ENCODE results near the gene CCDC85B. TPM values are rescaled to one million over a fixed set of nuclear protein-coding genes. Genes with fewer than 3 reads are reported as not detected.

The CCDC85B gene
- total RNA-seq, 1 donor from 2014 or later: 12.2 TPM

DNA sequence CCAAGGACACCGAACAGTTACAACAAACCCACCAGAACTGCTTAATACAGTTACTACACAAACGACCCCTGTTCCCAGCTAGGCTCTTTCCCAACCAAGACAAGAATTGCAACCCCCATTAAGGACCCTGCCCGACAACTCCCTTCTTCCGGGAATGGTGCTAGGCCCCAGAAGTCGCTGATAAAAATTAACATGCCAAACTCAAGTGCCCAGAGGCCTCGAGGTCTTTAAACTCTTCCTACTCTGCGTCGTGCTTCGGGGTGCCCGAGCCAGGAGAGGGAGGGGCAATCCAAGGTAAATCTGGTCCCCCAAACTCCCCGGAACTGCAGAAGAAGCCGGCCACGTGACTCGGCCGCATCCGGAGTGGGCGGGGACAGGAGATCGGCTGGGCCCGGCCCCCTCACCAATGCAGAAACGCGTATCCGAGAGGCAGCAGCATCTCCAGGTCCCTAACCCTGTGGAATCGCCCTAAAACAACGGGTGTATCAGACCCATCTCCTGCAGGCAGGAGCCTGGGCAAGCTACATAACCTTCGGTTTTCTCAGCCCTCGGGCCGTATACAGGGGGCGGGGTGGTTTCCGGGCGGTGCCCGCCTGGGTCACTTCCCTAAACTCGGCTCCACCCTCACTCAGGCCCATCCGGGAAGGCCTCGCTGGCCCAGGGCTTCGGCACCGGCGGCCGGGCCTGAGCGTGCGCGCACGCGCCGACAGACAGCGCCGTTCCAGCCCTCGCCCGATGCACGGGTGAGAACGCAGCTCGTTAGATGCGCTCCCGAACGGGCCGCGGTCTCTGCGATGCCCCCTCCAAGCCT is 33.6 kb upstream of the CCDC85B start:
- no peak for FAIRE-seq
- DNase-seq (ENCODE audit: low spot score in 2 of 2): peak; percentile 64 to 70

DNA sequence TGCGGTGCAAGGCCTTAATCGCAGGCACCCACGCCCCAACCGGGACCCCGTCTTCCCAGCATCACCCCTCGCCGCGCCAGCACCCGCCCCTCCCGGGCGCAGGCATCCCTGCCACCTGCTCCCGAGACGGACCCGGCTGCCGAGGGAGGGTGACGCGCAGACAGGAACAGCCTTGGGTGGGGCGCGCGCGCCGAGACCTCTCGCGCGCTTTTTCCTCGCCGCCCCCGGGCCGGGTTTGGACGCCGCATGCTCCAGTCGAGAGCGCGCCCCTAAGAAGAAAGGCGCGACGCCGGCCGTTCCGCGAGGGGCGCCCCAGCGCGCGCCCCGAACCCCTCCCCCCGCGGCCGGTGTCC is 33.0 kb upstream of the CCDC85B start:
- FAIRE-seq (no peak), DNase-seq (ENCODE audit: low spot score in 2 of 2) (peak in 1 of 2 donors; percentile 65)

DNA sequence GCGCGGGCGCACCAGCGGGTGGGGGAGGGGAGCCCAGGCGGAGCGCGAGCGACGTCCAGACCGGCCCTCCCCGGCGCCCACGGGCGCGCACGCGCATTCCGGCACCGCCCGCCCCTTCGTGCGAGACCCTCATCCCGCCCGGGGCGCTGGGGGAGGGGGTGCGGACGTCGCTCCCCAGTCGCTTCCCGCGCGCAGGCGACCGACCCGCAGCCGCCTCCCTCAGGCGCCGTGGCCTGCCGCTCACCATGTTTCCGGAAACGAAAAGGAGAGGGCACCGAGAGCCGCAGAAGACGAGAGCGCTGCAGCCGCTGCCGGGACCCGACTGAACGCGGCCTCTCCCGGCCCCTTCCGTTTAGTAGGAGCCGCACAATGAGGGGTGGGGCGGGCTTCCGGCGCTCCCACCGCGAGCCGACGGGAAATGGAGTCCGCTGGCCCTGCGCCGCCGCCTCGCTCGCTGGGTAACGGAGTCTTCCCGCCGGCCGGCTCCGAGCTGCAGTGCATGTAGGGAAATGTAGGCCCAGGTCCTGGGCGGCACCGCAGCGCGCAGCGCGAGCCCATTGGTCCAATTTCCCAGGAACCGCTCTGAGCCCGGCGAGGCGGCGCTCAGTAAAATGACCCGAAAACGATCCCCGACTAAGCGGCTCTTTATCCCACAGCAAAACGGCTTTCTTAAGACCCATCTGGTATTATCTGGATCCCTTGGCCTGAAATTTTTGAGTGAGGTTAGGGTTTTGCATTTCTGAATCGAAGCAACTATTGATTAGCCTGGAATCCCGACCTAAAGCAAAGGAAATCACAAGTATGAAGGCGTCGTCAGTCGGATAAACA is 32.4 kb upstream of the CCDC85B start, which contains the start of gene CFL1:
TSS of gene CFL1 (minus strand) at position 328 of the 828 bp plus-strand sequence. CDS start at position 247, 81 bp downstream.
- DNase-seq (ENCODE audit: low spot score in 2 of 2) (peak; percentile 89 to 95), FAIRE-seq (no peak)

DNA sequence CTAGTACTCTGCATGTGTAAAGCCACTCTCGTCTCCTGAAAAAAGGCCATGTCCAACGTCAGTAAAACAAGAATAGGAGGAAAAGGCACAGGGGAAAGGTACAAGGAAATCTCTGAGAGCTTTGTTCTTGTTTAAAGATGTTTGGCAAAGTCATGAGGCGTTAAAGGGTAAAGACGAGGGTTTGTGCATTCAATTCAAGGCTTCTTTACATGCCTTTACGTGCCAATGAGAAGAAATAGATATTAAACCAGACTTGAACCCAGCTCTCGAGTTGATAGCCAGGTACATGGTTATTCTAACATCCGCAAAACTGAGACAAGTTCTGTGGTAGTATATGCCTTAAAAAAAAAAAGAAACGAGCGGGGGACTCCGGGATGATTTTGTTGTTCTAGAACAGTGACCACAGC is 31.8 kb upstream of the CCDC85B start:
- FAIRE-seq: no peak
- no peak for DNase-seq (ENCODE audit: low spot score in 2 of 2)

DNA sequence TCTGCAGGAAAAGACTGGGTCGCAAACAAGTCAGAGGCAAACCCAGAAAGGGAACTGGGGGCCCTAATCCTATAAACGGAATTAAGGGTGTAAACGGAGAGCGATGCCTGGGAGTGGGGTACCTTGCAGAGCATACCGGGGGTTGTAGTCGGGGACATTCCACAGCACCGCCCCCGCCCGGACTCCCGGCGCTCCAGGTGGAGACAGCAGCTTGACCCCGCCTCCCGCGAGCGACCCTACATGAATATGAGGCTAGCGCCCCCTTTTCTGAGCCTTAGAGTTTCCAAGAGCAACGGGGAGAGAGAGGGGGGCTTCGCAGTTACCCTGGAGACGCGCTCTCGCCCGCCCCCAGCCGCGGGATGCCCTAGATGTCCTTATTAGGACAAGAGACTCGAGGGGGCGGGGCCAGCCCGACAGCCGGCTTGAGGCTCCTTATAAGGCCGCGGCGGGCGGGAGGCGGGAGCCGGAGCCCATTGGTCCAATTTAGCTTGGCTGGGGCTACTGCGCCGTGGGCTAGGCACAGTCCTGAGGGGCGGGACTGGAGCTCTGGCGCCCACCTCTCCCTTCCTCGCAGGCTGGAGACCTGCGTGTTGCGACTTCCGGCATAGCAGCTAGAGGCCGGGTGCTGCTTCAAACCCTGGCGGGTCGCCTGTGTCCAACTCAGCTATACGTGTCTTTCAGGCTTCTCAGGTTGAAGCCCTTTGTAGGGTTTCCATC is 31.2 kb upstream of the CCDC85B start:
- DNase-seq (ENCODE audit: low spot score in 2 of 2) (peak; percentile 94), FAIRE-seq (no peak)

DNA sequence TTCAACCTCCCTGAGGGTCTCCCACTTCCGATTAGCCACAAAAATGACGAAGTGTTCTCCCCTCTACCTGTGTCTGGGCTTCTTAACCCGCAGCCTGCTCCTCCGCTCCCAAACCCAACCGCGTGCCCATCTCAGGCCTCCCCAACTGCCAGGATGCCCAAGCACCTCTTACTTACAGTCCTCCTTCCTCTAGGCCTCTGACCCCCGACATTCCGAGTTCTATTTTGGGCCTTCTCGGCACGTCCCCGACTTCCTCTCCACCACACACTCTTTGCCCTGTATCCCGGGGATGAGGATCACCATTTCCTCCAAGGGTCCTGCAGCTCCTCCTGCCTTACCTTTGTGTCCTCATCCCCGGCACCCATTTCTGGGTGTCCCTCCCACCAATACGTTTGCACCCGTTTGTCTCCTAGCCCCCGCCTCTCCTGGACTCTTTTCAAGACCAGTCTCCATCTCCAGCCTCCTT is 30.6 kb upstream of the CCDC85B start:
- FAIRE-seq (no peak), DNase-seq (ENCODE audit: low spot score in 2 of 2) (peak in 1 of 2 donors; percentile 55)

DNA sequence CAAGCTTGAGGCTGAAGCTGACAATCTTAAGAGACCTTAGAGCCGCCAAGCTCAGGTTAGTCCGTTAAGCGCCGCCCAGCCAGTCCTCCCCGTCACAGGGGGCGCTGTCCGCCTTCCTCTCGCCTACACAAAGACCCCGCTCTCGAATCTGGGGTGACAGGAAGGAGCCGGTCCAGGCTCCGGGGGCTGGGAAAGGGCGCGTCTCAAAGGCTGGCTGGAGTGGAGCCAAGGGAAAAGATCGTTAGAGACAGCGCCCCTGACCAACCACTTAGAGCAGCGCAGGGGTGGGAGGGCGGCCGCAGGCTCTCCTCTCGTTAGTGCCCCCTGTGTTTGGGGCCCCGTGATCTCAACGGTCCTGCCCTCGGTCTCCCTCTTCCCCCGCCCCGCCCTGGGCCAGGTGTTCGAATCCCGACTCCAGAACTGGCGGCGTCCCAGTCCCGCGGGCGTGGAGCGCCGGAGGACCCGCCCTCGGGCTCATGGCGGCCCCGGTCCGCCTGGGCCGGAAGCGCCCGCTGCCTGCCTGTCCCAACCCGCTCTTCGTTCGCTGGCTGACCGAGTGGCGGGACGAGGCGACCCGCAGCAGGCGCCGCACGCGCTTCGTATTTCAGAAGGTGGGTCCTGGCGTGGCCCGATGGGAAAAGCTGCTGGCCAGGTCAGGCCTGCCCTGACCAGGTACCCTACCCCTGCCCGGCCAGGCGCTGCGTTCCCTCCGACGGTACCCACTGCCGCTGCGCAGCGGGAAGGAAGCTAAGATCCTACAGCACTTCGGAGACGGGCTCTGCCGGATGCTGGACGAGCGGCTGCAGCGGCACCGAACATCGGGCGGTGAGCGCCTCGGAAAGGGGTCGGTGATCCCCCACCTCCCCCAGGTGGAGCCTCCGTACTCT is 30.0 kb upstream of the CCDC85B start, which contains the start of gene MUS81:
TSS of gene MUS81 (plus strand) at position 156 of the 887 bp plus-strand sequence. CDS start at position 477, 321 bp downstream.
- FAIRE-seq (no peak), DNase-seq (ENCODE audit: low spot score in 2 of 2) (peak; percentile 91 to 93)

DNA sequence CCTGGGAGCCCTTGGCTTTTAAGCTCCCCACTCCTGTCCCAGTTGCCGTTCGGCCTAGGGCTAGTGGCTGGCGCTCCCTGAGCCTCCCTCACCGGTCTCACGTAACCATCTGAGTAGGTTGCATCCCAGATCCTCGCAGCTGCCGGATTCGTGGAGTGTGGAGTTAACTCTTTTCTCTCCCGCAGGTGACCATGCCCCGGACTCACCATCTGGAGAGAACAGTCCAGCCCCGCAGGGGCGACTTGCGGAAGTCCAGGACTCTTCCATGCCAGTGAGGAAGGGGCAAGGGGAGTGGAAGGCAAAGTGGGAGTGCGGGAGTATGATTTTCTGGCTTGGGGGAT is 29.3 kb upstream of the CCDC85B start:
- FAIRE-seq (no peak), DNase-seq (ENCODE audit: low spot score in 2 of 2) (no peak)

DNA sequence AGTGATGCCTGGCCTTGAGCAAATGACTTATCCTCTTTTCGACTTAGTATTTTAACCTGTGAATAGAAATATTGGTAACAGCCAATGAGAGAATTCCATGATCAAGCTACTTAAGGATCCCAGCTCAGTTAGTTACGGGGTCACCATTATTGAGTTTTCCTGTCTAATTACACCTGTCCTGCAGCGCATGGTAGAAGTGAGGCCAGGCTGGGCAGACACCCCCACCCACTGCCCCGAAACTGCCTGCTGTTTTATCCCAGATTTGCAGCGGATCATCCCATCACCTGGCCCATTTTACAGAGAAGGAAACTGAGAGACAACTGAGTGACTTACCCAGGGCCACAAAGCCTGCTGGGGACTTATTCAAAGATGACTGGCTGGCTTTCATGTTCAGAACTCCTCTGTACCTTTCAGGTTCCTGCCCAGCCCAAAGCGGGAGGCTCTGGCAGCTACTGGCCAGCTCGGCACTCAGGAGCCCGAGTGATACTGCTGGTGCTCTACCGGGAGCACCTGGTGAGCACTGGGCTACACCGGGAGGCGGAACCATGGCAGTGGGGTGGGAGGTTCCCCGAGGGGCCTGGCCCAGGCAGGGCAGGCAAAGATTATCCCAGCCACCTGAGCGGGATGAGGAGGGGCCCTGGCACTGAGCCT is 28.8 kb upstream of the CCDC85B start:
- DNase-seq (ENCODE audit: low spot score in 2 of 2) (no peak), FAIRE-seq (no peak)

DNA sequence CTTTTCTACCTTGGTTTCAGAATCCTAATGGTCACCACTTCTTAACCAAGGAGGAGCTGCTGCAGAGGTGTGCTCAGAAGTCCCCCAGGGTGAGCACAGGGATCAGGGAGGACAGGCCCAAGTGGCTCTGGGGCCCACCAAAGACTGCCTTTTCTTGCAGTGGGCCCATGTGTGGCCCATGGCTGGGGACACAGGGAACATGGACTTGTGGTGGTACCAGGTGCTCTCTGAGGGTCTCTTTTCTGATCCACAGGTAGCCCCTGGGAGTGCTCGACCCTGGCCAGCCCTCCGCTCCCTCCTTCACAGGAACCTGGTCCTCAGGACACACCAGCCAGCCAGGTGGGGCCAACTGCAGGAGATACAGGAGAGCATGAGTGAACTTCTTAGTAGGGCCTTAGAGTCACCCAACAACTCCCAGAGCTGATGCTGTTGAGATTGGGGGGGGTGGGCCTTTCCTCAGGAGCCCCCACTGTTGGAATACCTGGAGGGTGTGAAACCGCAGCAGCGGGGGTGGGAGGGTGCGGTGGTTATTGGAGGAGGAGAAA is 28.2 kb upstream of the CCDC85B start:
- FAIRE-seq: no peak
- no peak for DNase-seq (ENCODE audit: low spot score in 2 of 2)

DNA sequence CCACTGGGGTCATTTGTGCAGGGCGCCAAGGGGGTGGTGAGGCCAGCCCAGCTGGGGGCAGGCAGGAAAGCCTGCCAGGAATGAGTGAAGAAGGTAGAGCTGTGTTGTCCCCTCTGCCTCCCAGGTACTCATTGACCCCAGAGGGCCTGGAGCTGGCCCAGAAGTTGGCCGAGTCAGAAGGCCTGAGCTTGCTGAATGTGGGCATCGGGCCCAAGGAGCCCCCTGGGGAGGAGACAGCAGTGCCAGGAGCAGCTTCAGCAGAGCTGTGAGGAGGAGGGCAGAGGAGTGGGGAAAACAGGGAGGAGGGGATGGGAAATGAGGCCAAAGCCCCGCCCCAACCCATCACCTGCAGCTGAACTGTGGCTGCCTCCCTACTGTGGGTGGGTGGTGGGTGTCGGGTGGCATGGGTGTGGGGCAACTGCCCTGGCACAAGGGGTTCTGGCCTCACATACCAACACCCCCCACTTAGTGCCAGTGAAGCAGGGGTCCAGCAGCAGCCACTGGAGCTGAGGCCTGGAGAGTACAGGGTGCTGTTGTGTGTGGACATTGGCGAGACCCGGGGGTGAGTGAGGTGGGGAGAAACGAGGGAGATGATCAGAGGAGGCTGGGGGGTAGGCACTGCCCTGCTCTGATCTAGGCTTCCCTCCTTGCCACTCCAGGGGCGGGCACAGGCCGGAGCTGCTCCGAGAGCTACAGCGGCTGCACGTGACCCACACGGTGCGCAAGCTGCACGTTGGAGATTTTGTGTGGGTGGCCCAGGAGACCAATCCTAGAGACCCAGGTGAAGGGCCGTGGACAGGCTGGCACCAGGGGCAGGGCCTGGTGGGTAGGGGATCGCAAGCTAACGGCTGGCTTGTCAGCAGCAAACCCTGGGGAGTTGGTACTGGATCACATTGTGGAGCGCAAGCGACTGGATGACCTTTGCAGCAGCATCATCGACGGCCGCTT is 27.3 kb upstream of the CCDC85B start:
- no peak for FAIRE-seq
- no peak for DNase-seq (ENCODE audit: low spot score in 2 of 2)

DNA sequence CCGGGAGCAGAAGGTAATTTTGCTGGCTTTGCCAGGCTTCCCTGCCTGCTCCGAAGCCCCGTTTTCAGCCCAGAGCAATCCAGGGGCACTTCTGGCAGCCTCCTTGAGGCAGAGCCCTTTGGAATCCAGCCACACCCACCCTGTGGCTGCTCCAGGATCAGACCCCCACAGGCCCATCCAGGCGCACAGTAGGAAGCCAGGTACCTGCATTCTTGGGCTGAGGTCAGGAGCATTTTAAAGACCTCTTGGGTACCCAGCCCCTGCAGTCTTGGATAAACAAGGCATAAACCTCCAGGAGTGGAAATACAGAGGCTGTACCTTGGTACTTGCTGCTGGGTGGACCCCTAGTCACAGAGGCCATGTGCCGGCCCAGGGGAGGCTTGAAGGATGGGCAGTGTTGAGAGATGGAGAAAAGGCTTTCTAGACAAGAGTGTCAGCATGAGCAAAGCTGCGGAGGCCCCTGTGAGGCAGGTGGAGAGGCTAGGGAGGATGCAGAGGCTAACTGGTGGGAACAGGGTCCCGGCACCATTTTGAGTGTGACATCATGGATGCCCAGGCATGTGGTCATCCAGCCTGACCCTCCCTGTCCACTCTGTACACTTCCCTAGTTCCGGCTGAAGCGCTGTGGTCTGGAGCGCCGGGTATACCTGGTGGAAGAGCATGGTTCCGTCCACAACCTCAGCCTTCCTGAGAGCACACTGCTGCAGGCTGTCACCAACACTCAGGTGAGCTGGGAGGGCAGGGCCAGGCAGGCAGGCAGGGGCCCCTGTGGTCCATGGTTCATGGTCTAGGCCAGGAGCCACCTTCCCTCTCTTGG is 26.4 kb upstream of the CCDC85B start:
- DNase-seq (ENCODE audit: low spot score in 2 of 2) (no peak), FAIRE-seq (no peak)

DNA sequence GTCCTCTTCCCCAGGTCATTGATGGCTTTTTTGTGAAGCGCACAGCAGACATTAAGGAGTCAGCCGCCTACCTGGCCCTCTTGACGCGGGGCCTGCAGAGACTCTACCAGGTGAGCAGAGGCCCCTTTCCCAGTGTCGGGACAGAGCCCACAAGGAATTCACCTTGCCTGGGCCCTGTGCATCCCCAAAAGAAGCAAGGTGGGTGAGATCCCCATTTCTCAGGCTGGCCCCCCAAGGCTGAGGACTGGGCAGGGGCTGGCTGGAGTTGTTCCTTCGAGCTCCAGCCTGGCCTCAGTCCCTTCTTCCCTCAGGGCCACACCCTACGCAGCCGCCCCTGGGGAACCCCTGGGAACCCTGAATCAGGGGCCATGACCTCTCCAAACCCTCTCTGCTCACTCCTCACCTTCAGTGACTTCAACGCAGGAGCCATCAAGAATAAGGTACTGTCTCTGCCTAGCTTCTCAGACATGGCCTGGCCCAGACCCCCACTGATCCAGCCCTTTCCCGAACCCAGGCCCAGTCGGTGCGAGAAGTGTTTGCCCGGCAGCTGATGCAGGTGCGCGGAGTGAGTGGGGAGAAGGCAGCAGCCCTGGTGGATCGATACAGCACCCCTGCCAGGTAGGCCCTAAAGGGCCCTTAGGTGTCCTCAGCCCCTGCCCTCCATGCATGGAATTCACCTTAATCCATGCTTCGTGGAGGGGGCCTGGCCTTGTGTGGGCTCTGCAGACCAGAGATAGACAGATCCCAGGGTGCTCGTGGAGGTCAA is 25.6 kb upstream of the CCDC85B start:
- DNase-seq (ENCODE audit: low spot score in 2 of 2): no peak
- FAIRE-seq: no peak

DNA sequence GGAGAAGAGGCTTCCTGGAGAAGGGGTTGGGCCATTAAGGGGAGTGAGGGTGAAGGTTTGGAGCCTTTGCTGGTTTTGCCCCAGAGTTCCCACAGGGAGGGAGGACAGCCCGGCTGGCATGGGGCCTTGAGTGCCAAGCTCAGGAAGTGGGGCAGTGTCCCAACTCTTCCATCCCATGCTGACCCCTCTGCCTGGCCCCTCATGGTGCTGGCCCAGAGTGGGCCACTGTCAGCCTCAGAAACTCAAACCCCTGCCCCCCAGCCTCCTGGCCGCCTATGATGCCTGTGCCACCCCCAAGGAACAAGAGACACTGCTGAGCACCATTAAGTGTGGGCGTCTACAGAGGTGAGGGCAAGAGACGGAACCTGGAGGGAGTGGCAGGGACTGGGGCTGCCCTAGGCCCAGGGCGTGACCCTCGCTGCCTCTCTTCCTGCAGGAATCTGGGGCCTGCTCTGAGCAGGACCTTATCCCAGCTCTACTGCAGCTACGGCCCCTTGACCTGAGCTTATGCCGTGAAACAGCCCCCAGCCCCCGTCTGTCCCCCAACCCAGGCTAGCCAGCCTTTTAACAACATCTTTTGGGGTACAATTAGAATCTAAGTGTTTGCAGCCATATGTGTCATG is 24.8 kb upstream of the CCDC85B start:
- no peak for FAIRE-seq
- DNase-seq (ENCODE audit: low spot score in 2 of 2): no peak

DNA sequence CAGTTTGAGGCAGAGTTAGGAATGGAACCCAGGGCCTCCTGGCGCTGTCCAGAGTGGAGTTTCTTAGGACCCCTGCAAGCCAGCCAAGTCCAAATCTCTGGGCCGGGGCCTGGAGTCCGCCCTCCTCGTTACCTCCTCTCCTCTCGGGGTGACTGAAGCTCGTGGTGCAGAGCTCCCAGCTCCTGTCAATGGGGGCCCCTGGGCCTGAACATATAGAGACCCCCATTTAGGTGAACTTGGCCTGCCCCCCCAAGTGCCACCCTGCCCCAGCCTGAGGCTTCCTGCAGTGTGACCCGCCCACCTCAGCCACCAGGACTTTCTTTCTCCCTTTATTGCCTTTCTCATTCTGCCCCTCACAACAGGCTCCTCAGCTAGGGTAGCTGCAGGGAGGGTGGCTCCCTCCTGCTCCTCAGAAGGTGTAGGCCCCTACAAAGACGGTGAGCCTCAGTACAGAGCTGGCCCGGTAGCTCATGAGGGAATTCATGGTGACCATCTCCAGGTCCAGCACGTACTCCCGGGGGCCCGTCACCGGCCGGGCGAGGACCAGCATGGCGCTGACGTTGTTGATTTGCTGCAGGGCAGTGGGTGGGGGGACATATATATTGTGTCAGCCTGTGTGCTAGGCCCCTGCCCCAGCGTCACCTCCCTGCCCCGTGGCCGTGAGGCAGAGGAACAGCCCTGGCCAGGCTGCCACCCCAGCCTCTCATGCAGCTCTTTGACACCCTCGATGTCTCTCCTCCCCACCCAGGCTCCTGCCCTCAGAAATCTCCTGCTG is 23.8 kb upstream of the CCDC85B start:
- FAIRE-seq: no peak
- no peak for DNase-seq (ENCODE audit: low spot score in 2 of 2)
